Measurements from ENCODE around the gene FADS6. TPM values are rescaled to one million over a fixed set of nuclear protein-coding genes. Genes with fewer than 3 reads are reported as not detected.

The FADS6 gene
- total and polyA plus RNA-seq, 2 of the 13 experiments (the other 11 are each of a cell fraction or from before 2014, with no cell fraction given): 0.11 TPM

DNA sequence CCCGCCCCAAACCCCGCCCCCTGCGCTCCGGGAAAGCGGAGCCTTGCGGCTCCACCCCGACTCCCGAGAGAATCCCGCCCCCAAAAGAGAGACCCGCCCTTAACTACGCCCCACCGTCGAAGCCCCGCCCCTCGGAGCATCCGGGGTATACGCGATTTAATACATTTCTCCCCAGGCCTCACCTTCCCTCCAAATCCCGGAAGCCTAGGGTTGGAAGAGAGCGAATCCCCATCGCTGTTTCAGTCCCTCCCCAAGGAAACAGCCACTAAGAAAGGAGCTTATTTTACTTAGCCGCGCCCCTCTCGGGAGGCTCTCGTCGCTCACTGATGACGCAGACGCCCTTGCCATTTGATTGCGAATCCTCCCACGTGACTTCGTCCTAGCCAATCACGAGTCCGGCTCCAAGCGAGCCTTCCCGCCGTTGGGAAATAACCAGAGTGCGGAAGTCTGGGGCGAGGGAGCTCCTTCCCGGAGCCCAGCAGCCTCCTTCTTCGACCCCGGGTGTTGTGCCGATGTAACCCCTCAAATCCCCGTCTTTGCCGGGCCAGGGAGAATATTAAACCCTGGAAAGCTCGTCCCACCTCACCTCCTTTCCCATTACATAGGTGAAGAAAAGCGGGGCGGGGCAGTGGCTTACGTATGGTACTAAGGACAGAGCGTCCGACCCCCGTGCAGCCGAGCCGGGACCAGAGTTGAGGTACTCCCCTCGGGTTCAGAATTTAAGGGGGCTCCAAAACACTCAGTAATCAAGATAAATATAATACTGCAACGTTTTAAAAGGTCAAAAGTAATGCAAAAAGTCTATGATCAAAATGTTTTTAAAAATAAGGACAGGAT is 20.2 kb downstream of the FADS6 start (continued):
- TF ChIP-seq, protein P1, sequence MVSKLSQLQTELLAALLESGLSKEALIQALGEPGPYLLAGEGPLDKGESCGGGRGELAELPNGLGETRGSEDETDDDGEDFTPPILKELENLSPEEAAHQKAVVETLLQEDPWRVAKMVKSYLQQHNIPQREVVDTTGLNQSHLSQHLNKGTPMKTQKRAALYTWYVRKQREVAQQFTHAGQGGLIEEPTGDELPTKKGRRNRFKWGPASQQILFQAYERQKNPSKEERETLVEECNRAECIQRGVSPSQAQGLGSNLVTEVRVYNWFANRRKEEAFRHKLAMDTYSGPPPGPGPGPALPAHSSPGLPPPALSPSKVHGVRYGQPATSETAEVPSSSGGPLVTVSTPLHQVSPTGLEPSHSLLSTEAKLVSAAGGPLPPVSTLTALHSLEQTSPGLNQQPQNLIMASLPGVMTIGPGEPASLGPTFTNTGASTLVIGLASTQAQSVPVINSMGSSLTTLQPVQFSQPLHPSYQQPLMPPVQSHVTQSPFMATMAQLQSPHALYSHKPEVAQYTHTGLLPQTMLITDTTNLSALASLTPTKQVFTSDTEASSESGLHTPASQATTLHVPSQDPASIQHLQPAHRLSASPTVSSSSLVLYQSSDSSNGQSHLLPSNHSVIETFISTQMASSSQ (IDR thresholded peaks at IDR 0.05; ENCODE audit: low read depth): peak; percentile 44; the same call in 1 of the 2 replicates
- TF ChIP-seq, protein P1 (CRISPR knock-in tag; IDR thresholded peaks at IDR 0.05; ENCODE audit: borderline replicate concordance): peak; percentile 16; the same call in 1 of the 2 replicates
- 0 out of 2 replicates have a peak, but pooled peaks have one; percentile 21 for TF ChIP-seq RARA (CRISPR knock-in tag; IDR thresholded peaks at IDR 0.05)
- TF ChIP-seq SIN3B (IDR thresholded peaks at IDR 0.05; ENCODE audit: low read length): peak; percentile 71
- TF ChIP-seq, protein P2, sequence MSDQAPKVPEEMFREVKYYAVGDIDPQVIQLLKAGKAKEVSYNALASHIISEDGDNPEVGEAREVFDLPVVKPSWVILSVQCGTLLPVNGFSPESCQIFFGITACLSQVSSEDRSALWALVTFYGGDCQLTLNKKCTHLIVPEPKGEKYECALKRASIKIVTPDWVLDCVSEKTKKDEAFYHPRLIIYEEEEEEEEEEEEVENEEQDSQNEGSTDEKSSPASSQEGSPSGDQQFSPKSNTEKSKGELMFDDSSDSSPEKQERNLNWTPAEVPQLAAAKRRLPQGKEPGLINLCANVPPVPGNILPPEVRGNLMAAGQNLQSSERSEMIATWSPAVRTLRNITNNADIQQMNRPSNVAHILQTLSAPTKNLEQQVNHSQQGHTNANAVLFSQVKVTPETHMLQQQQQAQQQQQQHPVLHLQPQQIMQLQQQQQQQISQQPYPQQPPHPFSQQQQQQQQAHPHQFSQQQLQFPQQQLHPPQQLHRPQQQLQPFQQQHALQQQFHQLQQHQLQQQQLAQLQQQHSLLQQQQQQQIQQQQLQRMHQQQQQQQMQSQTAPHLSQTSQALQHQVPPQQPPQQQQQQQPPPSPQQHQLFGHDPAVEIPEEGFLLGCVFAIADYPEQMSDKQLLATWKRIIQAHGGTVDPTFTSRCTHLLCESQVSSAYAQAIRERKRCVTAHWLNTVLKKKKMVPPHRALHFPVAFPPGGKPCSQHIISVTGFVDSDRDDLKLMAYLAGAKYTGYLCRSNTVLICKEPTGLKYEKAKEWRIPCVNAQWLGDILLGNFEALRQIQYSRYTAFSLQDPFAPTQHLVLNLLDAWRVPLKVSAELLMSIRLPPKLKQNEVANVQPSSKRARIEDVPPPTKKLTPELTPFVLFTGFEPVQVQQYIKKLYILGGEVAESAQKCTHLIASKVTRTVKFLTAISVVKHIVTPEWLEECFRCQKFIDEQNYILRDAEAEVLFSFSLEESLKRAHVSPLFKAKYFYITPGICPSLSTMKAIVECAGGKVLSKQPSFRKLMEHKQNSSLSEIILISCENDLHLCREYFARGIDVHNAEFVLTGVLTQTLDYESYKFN (CRISPR knock-in tag; conservative IDR thresholded peaks at IDR 0.05): peak; percentile 50
- peak; percentile 46 for TF ChIP-seq AGO2 (optimal IDR thresholded peaks at IDR 0.05; ENCODE audit: low read depth, low read length)
- TF ChIP-seq, protein P3, sequence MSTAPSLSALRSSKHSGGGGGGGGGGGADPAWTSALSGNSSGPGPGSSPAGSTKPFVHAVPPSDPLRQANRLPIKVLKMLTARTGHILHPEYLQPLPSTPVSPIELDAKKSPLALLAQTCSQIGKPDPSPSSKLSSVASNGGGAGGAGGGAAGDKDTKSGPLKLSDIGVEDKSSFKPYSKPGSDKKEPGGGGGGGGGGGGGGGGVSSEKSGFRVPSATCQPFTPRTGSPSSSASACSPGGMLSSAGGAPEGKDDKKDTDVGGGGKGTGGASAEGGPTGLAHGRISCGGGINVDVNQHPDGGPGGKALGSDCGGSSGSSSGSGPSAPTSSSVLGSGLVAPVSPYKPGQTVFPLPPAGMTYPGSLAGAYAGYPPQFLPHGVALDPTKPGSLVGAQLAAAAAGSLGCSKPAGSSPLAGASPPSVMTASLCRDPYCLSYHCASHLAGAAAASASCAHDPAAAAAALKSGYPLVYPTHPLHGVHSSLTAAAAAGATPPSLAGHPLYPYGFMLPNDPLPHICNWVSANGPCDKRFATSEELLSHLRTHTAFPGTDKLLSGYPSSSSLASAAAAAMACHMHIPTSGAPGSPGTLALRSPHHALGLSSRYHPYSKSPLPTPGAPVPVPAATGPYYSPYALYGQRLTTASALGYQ (CRISPR knock-in tag; IDR thresholded peaks at IDR 0.05): 0 out of 2 replicates have a peak, but pooled peaks have one; percentile 40
- TF ChIP-seq, protein P4, sequence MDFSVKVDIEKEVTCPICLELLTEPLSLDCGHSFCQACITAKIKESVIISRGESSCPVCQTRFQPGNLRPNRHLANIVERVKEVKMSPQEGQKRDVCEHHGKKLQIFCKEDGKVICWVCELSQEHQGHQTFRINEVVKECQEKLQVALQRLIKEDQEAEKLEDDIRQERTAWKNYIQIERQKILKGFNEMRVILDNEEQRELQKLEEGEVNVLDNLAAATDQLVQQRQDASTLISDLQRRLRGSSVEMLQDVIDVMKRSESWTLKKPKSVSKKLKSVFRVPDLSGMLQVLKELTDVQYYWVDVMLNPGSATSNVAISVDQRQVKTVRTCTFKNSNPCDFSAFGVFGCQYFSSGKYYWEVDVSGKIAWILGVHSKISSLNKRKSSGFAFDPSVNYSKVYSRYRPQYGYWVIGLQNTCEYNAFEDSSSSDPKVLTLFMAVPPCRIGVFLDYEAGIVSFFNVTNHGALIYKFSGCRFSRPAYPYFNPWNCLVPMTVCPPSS (IDR thresholded peaks at IDR 0.05): no peak
- TF ChIP-seq ZNF12 (CRISPR knock-in tag; IDR thresholded peaks at IDR 0.05): no peak
- TF ChIP-seq ZNF772 (CRISPR knock-in tag; IDR thresholded peaks at IDR 0.05): peak; percentile 35; the same call in 1 of the 2 replicates
- peak; percentile 73; the same call in 1 of the 2 replicates for TF ChIP-seq NFIC (IDR thresholded peaks at IDR 0.05; ENCODE audit: low read length)
- no peak for TF ChIP-seq ZNF260 (CRISPR knock-in tag; IDR thresholded peaks at IDR 0.05; ENCODE audit: borderline replicate concordance, low read depth)
- no peak for TF ChIP-seq SOX13 (IDR thresholded peaks at IDR 0.05)
- 0 out of 4 replicates have a peak, but pooled peaks of 1 of the 2 experiments have one; percentile 30 for TF ChIP-seq SOX13 (CRISPR knock-in tag; conservative IDR thresholded peaks at IDR 0.05 in 1 of 2, IDR thresholded peaks at IDR 0.05 in 1 of 2)
